GM23248 (cell line): ENCODE results near the gene SCMH1.

Experiments
- EZH2 ChIP-seq: fragments of 200-600 bp; sonication (generic); IDR thresholded peaks from 2 replicates; pipeline ENCODE4 v1.6.1; 2018; ENCODE audit warnings: antibody characterized with exemption, mild to moderate bottlenecking; ENCODE audit not compliant: insufficient read depth, poor library complexity, severe bottlenecking
- EZH2phosphoT487 ChIP-seq: fragments of 200-600 bp; sonication (generic); IDR thresholded peaks from 2 replicates; pipeline ENCODE4 v1.6.1; 2018; ENCODE audit warnings: antibody characterized with exemption, moderate library complexity, mild to moderate bottlenecking, low read depth; ENCODE audit not compliant: insufficient read depth

DNA sequence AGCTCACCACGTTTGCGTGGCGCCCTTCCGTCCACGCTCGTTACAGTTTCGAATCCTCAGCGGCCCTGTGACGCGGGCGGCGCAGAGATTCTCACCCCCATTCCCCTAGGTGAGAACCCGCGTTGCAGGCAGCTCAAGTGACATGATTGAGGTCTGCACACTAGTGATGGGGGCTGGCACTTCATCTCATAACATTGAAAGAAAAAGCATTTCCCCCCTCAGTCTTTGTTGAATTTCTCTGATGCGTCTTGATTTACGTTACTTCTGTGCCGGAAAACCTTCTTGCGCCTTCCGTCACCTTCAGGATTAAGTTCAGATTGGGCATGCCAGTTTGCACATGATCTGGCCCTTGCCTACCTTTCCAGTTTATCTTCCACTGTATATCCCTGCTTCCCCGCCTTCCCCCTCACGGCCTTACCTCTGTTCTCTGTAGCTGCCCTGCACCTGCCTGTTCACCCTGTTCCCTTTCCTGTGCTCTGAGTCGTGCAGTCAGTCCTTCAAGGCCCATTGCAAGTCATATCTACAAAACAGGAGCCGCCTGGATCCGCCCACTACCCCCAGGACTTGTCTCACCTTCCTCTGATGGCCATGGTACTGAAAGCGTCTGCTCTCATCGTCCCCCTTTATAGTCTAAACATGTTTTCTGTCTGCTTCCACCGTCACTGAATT is 261.5 kb downstream of the SCMH1 start:
- TF ChIP-seq EZH2phosphoT487 (no peak), EZH2 (no peak)
